Sciatic nerve (tissue), 2 donors: ENCODE measurements around the gene RAD51B. TPM values are rescaled to one million over a fixed set of nuclear protein-coding genes. Genes with fewer than 3 reads are reported as not detected.

Source experiments
- ATAC-seq: fragments of 200-7000 bp; cut with Tn5 transposase; one replicate; pipeline ENCODE4 v1.9.1; 2020; ENCODE audit warnings: mild to moderate bottlenecking, moderate library complexity
- DNase-seq: peaks from one replicate; pipeline ENCODE4 v3.0.0-alpha.2; 2020; ENCODE audit warnings: low spot score
- intact Hi-C: fragments of 100-400 bp; cut with DNase I; formaldehyde crosslinking; loops from one replicate; pipeline ENCODE4 v1.14.2; 2022
- total RNA-seq: library from RNA; stranded (reverse); fragmentation: NEBNext Ultra II Directional; extraction: Animal tissue kit (Norgen Biotek cat#: 25700); gene quantifications from one replicate; pipeline ENCODE4 v1.2.1, GENCODE V29; 2021
- donor health status: DM: no; HTN: no; CAD: no.
- donor health status: DM: no; HTN: no; CAD: no.

RAD51B gene
- total RNA-seq, 1 donor from 2014 or later = 30.4 TPM

DNA sequence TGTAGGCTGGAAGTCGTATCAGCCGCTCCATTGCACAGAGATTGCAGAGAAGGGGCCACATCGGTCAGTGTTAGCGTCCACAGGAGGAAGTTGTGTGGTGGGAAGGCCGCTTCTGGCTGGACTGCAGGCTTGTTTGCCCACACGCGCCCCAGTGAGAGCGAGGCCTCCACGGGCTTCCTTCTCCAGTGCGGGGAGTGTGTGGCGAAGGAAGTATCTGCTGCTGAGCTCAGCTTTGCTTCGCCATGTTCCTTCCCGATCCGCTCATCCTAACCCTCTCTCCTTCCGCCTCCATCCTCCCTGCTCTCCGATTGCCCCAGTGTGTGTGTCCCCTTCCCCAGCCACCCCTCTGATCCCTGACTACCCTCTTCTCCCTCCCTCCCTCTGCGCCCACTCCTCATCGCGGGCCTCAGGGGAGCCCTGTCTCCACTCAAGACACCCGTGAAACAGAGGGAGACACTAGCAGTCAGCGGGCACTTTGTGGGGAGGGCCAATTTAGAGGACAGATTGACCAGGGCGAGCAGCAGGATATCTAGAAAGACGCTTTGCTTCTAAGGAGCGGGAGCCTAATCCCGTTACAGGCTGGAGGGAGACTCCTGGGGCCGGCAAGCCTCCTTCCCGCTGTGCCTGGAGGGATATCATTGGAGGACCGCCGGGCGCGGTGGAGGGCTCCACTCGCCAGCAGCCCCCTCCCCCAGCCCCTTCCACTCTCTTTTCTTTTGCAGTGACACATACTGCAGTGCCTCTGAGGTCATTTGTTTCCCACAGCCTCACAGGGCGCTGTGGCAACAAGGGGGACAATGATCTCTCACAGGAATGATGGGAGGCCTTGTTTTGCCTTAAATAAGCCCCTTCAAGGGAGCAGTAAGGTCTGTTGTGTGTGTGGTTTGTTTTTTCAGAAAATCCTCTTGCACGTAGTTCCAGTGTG is 544.5 kb downstream of the RAD51B start:
- DNase-seq = peak; percentile 71
- ATAC-seq = peak; percentile 45
- intact Hi-C loops = no loop called here

DNA sequence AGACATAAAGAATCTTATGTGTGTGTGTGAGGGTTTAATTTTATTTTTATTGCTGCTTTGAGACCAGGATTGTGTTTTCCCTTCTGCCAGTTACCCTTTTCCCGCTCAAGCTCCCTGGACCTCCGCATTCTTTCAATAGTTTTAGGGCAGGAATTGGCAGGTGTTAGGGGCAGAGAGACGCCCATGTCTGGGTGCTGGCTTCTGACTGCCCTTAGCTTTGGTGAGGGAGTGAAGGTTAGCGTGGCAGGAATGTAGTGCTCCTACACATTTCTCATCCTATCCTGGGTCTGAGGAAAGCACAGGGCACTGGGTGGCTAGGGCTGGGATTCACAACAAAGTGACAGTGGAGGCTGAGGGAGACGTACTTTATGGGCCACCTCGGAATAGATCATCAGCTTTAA is 545.2 kb downstream of the RAD51B start:
- DNase-seq = no peak
- ATAC-seq = no peak
- intact Hi-C loops = no loop called here

DNA sequence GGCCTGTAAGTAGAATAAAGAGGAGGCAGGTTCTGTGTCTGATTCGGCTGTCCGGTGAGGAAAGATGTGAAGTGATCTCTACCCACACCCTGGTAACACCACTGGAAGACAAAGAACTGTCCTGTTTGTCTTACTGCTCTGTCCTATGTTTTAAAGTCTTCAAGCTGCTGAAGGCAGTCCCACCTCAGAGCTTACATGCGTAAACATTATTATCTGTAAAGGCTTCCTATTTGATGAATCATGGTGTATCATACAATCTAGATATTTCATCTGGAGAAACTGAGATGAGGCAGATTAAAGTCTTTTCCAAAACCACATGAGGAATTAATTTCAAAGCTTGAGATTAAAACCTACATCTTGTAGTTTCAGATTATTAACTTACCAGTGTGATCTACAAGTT is 545.6 kb downstream of the RAD51B start:
- intact Hi-C loops = no loop called here
- no peak for DNase-seq
- ATAC-seq = no peak

DNA sequence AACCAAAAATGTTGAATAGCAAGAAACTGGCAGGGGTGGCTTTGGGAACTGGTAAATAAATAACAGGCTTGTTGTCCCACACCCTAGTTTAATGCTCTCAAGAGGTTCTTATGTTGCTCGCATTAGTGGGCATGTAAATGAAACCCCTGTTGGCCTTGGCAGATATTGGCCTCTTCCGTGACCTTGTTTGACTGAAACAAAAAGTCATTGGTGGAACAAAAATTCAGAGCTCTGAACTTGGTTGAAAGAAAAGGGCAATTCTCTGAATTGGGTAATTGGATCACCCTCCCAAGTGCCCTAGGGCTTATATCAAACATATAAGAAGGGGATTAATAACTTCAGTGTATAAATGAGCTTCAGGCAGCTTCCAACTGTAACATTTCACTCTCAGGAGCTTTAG is 547.1 kb downstream of the RAD51B start:
- no peak for ATAC-seq
- DNase-seq = no peak
- intact Hi-C loops = no loop called here

DNA sequence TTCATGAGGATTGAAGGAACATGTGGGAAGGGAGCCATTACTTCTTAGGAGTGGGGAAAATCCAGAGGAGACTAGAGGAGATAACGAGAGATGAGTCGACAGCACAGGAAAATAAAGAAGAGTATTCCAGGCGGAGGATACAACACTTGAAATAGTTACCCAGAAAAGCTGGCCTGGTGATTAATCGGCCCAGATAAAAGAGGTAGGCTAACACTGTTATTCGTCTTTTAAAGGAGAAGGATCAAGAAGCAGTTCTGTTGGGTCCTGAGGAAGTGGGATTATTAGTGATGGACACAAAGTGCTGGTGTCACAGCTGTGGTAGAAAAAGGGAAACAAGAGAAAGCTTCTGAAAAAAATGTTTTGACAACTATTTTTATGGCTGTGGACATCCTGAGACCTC is 548.0 kb downstream of the RAD51B start:
- no peak for ATAC-seq
- intact Hi-C loops = no loop called here
- no peak for DNase-seq

DNA sequence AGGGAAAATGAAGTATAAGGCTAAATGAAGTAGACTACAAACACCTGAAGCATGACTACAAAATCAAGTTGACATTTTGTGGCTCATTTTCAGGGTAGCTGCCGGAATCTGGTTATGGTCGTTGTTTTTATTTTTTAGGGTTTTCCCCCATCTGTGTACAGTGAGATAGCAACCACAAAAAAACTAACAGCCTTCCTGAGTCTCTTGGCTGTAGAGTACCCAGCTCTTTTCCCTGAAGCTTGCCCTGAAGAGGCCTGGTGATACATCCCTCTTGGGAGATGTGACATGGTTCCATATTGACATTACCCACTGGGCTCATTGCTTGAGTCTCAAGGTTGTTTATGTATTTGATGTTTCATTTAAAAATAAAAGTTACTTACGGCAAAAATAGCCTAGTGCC is 549.3 kb downstream of the RAD51B start:
- DNase-seq = no peak
- ATAC-seq = no peak
- intact Hi-C loops = no loop called here

DNA sequence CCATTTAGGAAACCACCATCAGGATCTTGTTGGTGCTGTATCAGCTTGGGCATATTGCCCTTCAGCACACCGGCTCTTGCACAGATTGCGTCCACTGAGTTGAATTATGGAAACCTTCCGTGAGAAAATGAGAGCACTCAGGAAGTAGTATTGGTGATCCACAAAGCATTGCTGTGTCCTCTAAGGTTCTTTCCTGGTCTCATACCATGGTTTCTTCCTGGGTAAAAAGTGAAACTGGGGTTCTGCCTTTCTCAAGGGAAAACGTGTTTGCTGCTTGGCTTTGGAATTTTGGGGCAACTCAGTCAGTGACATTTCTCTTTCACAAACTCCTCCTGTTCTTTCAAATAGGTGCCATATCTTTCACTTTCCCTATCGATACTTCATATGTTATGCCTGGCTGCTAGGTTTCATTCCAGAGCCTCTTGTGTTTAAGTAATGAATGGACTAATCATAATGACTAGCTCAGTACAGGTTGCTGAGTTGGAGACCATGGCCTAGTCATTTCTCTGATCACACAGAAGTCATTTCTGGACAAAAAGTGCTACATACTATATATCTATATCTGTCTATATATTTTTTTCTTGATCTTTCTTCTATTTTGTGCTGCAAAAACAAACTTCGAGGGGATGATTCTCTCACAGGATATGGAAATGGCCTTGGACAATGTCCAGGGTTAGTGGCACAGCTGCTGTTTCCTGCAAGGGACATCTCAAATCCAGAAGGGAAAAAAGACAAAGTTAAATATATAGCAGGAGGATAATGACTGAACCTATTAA is 549.9 kb downstream of the RAD51B start:
- intact Hi-C loops = no loop called here
- ATAC-seq (no peak), DNase-seq (no peak)

DNA sequence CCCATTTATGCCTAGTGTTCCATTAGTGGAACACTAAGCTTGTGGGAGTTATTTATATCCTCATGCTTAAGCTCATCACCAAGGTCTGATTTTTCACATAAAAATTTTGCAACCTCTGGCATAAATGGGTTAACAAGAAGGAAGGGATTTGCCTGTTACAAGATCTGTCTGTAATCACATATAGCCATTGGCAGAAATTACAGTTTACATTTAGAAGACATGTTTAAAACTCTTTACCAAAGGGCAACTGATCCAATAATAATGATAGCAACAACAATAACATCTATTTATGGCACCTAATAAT is 550.4 kb downstream of the RAD51B start:
- DNase-seq (no peak), ATAC-seq (no peak)
- intact Hi-C loops = no loop called here

DNA sequence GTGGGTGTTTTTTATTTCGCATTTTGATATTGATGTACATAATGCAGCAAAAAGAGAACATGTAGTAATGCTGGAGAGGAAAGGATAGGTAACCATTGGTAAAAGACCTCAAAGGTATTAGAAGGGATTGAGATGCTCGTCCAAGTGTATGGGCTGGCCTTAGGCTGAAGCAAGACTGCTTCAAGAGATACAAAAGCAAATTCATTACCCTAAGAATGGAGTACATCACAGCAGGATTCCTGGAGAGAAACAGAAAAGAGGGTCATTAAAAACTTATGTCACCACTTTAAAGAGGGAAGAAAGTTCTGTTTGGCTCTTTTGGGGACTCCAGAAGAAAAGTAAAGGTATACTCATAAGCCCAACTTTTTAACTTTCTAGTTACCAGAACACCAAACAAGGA is 552.8 kb downstream of the RAD51B start:
- DNase-seq (no peak), ATAC-seq (no peak)
- intact Hi-C loops = no loop called here

DNA sequence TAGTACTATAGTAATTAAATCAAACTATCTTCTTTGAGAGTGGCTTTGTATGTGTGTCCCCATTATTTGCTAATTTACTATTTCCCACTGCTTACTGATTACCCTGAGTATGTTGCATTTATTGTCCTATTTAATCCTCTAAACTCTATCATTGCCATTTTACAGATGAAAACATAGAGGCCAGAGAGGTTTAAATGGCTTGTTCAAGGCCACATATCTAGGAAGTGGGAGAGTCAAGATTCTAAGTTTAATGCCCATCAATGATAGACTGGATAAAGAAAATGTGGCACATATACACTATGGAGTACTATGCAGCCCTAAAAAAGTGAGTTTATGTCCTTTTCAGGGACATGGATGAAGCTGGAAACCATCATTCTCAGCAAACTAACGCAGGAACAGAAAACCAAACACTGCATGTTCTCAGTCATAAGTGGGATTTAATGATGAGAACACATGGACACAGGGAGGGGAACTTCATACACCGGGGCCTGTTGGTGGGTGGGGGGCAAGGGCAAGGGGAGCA is 553.6 kb downstream of the RAD51B start:
- DNase-seq (no peak), ATAC-seq (no peak)
- intact Hi-C loops = no loop called here

DNA sequence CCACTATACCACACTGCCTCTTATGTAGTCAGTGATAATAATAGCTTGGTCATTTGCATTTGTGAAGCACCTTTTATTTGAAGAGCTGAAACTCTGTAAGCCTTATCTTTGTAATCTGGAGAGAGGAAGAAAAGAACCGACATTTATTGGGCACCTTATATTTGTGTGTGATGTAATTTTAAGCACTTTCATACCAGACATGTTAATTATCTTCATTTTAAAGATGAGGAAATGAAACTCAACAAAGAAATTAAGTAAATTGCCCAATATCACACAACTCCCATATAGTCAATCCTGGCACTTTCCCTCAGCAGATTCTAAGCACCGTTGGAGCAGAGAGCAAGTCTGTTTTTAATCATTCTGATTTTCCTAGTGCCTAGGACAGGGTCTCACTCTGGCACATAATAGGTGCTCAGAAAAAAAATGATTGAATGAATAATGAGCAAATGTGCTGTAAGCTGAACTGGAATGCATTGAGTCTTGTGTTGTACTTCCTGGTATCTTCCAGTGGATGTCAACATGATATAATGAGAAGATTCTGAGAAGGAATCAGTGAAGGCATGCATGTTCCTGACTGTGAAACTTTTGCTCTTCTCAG is 554.4 kb downstream of the RAD51B start:
- intact Hi-C loops = no loop called here
- DNase-seq (no peak), ATAC-seq (peak; percentile 23)

DNA sequence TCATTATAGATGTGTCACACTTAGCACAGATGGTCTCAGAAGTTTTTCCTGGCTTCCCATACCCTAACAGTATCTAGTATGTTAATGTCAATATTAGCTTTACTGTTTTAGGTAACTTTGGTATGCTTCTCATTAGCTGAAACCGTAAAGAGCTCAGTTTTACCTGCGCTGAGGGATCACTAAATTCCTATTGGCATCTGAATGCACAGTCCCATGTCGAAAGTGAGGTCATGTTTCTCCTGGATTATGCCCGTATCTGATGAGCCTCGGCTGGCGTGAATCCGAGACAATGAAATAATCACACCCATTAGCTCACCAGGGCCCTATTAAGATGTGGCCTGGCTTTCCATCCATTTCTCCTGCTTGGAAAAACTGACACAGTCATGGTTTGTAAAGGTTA is 555.1 kb downstream of the RAD51B start:
- ATAC-seq (peak; percentile 70), DNase-seq (no peak)
- intact Hi-C loops = no loop called here

DNA sequence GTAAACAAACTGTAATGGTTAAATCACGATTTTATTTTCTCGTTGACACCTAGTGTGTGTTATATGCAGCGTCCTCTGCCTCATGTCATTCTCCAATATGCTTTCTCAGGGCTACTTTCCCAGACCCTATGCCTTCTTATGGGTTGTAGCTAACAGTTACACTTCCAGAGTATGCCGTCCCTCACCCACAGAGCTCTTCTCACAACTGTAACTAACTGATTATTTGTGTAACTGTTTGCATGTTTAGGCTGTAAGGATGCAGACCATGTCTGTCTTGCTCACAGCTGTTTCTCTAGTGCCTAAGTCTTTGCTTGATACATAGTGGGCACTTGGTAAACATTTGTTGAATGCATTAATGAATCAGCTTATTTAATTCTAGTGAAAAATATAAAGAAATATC is 555.8 kb downstream of the RAD51B start:
- ATAC-seq = no peak
- DNase-seq = no peak
- intact Hi-C loops = no loop called here

DNA sequence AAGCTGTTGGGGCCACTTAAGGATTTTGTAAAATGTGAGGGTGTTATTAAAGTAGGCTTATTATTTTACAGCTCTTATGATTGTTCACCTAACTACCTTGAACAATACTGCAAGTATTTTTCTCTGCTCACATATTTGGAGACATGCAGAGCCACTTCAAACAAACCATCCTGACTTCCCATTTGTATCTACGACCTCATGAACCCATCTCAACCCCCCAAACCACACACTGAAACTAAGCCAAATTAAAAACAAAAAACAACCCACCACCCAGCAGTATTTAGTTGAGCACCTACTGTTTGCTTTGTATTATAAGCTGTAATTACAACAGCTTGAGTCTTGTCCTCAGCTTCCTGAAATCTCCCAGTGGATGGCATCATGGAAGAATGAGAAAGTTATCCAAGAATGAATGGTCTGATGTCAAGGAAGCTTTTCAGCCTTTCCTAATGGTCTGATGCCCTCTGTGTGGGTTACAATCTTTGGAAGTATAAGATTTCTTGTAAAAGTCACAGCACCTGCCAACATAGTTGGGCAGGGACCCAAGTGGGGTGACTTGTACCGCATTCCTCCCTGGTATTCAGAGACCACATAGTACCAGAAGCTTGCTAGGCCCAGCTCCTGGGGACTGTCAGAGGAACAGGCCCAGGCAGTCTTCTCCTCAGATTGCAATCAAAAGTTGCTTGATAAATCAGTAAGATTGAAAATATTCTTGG is 556.6 kb downstream of the RAD51B start:
- intact Hi-C loops = no loop called here
- ATAC-seq (no peak), DNase-seq (no peak)

DNA sequence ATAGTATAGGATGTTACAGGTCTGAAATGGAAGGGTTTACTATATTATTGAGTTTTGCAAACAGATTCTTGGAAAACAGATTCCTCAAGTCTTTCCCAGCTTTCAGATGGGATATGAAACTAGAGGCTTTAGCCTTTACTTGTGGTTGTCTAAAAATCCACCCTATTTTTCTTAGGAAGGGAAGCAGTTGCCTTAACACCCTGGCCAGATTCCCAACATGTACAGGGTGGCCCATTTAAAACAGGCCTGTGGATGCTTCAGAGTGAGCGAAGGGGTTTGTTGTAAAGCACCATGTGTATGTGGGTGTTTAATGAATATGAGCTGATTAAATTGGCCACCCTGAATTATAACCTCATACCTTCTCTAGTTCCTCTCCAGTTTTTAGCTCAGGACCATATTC is 557.4 kb downstream of the RAD51B start:
- DNase-seq (no peak), ATAC-seq (peak; percentile 35)
- intact Hi-C loops = no loop called here

DNA sequence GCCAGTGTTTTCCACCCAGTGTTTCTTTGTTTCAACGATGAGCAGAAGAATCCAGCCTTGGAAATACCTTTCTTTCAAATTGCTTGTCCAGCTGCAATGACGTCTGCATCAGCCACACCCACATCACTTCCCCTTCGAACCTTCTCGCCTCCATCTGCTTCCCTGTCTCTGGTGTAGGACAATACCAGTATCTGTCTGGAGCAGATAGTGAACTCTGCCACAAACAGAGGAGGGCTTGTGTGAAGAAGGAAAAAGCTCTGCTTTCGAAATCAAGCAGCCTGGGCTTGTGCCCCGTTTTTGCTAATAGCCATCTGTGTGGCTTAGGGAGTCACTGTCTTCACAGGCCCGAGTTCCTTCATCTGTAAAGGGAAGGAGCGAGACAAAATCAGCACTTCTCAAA is 557.9 kb downstream of the RAD51B start:
- peak; percentile 97 for ATAC-seq
- DNase-seq = peak; percentile 82
- intact Hi-C loops = no loop called here

DNA sequence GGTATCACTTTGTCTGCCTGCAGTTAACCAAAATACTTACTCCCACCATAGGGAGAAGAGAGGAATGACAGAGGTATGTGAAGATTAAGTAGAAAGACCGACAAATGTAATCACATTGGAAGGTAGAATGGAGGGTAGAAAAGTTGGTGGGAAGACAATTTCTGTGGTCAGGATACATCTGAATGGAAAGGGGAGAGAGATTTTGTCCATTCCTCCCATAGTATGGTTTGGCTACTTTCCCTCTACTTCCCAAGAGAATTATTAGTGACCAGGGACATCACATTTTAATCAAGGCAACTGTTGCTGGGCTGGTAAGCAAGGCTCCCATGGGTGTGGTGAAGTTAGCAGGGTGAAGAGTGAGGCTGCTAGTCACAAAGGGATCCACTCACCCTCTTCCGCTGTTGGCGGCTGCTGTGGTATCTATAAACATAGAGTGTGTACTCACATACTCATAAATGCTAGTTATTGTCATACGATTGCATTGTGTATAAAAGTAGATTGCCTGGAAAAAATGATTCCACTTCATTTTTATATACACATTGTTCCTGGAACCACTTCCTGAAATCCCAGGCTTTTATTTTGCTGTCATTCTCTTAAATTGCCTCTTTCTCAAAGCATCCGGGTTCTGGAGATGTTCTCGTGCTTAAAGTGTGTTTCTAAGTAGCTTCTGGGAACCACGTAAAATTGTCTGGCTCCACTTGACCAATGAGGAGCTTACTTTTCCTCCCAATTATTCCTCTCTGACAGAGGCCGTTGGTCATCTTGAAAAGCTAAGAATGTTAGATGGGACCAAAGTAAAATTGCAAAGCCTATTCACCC is 560.1 kb downstream of the RAD51B start:
- no peak for DNase-seq
- intact Hi-C loops = no loop called here
- ATAC-seq = no peak

DNA sequence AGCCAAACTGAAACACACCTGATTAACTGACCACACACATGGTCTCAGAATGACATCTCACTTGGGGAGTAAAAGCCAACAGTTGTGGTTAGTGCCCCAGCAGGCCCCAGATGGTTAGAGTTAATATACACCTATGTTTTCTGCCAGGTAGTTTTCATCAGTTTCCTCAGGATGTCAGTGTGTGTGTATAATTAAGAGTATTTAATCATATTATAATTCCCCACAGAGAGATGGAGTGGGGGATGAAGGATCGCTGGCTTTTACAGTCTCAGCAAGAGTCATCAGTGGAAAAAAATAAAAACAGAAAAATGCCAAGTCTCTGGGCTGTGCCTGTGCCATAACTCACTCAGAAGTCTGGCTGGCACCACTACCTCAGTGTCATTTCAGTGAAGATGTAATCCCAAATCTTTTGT is 560.8 kb downstream of the RAD51B start:
- intact Hi-C loops = no loop called here
- DNase-seq = no peak
- no peak for ATAC-seq

DNA sequence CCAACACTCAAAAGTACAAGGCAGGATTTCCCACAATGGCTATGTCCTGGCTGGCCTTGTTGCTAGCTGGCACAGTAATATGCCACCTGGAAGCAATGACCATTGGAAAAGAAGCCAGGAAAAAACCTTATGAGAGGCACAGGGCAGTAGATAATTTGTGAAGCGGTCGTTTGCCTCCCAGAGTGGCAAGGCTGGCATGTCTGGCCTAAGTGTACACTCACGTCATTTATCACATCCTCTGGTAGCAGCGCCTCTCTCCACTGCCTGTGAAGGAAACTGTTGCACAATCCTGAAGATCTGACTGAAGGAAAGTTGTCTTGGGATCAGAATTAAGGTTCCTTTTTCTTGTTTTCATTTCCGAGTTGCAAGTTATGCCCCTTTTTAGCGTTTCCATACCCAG is 564.8 kb downstream of the RAD51B start:
- ATAC-seq (peak; percentile 92), DNase-seq (no peak)
- intact Hi-C loops = no loop called here
